Kidney tubule cell (primary cell): ENCODE results near the gene ADAMTS4.
A peak's percentile ranks its signal among the peaks of the same experiment; 100 is the strongest.

Source experiments
- DNase-seq: peaks from one replicate; pipeline ENCODE4 v3.0.0-alpha.2; 2018; ENCODE audit warnings: low spot score

The ADAMTS4 gene

GRCh38 chr1:161196111-161196510 lies 2.7 kb downstream of the ADAMTS4 start:
- DNase-seq, result no peak

GRCh38 chr1:161195171-161195570 lies 3.7 kb downstream of the ADAMTS4 start:
- no peak for DNase-seq

- DNase-seq, result peak; percentile 16
Observed at GRCh38 chr1:161193561-161194235, 5.2 kb downstream of the ADAMTS4 start.

GRCh38 chr1:161192476-161193465 lies 6.1 kb downstream of the ADAMTS4 start:
- peak; percentile 72 for DNase-seq

- DNase-seq, result no peak
Observed at GRCh38 chr1:161191971-161192370, 6.9 kb downstream of the ADAMTS4 start.

GRCh38 chr1:161190962-161191521 lies 7.8 kb downstream of the ADAMTS4 start:
- DNase-seq, result no peak

GRCh38 chr1:161189036-161189435 lies 9.8 kb downstream of the ADAMTS4 start:
- no peak for DNase-seq

- DNase-seq, result no peak
Observed at GRCh38 chr1:161188381-161188780, 10.5 kb downstream of the ADAMTS4 start.

- no peak for DNase-seq
Observed at GRCh38 chr1:161187311-161187710, 11.5 kb downstream of the ADAMTS4 start.

GRCh38 chr1:161185732-161186311 lies 13.0 kb downstream of the ADAMTS4 start:
- no peak for DNase-seq

GRCh38 chr1:161185282-161185682 lies 13.6 kb downstream of the ADAMTS4 start:
- no peak for DNase-seq

- peak; percentile 75 for DNase-seq
Observed at GRCh38 chr1:161182214-161182613, 16.6 kb downstream of the ADAMTS4 start.

GRCh38 chr1:161180639-161181038 lies 18.2 kb downstream of the ADAMTS4 start:
- no peak for DNase-seq

GRCh38 chr1:161179698-161180097 lies 19.2 kb downstream of the ADAMTS4 start:
- DNase-seq, result no peak

GRCh38 chr1:161177936-161178244 lies 21.0 kb downstream of the ADAMTS4 start:
- DNase-seq, result no peak

- peak; percentile 81 for DNase-seq
Observed at GRCh38 chr1:161177112-161177935, 21.5 kb downstream of the ADAMTS4 start, which contains the start of gene B4GALT3. Gene B4GALT3 (minus strand): TSS chr1:161177507. CDS start chr1:161176060, 1,447 bp downstream.

GRCh38 chr1:161176468-161177111 lies 22.3 kb downstream of the ADAMTS4 start:
- no peak for DNase-seq

- no peak for DNase-seq
Observed at GRCh38 chr1:161175771-161176453, 22.9 kb downstream of the ADAMTS4 start.

GRCh38 chr1:161174911-161175310 lies 23.9 kb downstream of the ADAMTS4 start:
- no peak for DNase-seq

- DNase-seq, result no peak
Observed at GRCh38 chr1:161173711-161174110, 25.1 kb downstream of the ADAMTS4 start.
